ENCODE results near the gene RAB6B.

RAB6B gene

GRCh38 chr3:133831966-133832801, 63.5 kb downstream of the RAB6B start:
- intact Hi-C loops (cut with DNase I; ENCODE audit: low total_unique reads) = no loop called here
- Histone ChIP-seq H3K36me3 (peaks cover 0 to 16% (median 0%) of the 10 kb centered on the region in 3 donors), H3K4me3 (no peak overlapping the region), H3K9me3 (no peaks in the 10 kb centered on the region), H3K27ac (no peak overlapping the region), H3K27me3 (no peaks in the 10 kb centered on the region), H3K4me1 (no peaks in the 10 kb centered on the region)
- DNase-seq = no peak
- no peak for TF ChIP-seq CTCF (IDR thresholded peaks at IDR 0.05)

GRCh38 chr3:133830071-133830470, 65.6 kb downstream of the RAB6B start:
- no peak overlapping the region for H3K4me3 ChIP-seq
- no peaks in the 10 kb centered on the region for H3K9me3 ChIP-seq
- no peak overlapping the region for H3K27ac ChIP-seq
- no peak for TF ChIP-seq CTCF (IDR thresholded peaks at IDR 0.05)
- H3K27me3 ChIP-seq = no peaks in the 10 kb centered on the region
- peaks cover 0 to 21% (median 0%) of the 10 kb centered on the region in 3 donors for H3K36me3 ChIP-seq
- no peaks in the 10 kb centered on the region for H3K4me1 ChIP-seq
- intact Hi-C loops (cut with DNase I; ENCODE audit: low total_unique reads) = no loop called here
- DNase-seq = no peak

GRCh38 chr3:133829310-133829707, 66.4 kb downstream of the RAB6B start:
- intact Hi-C loops (cut with DNase I; ENCODE audit: low total_unique reads) = no loop called here
- no peaks in the 10 kb centered on the region for H3K9me3 ChIP-seq
- H3K27me3 ChIP-seq = no peaks in the 10 kb centered on the region
- no peak for DNase-seq
- H3K27ac ChIP-seq = no peak overlapping the region
- H3K4me3 ChIP-seq = no peak overlapping the region
- peaks cover under 1 to 21% (median under 1%) of the 10 kb centered on the region in 3 donors for H3K36me3 ChIP-seq
- no peaks in the 10 kb centered on the region for H3K4me1 ChIP-seq
- TF ChIP-seq CTCF (IDR thresholded peaks at IDR 0.05) = no peak

- Histone ChIP-seq H3K27ac (no peak overlapping the region), H3K4me1 (no peaks in the 10 kb centered on the region), H3K36me3 (peaks cover 5 to 24% (median 6%) of the 10 kb centered on the region in 3 donors), H3K27me3 (no peaks in the 10 kb centered on the region), H3K9me3 (no peaks in the 10 kb centered on the region), H3K4me3 (no peak overlapping the region)
- TF ChIP-seq CTCF (IDR thresholded peaks at IDR 0.05) = no peak
- DNase-seq = peak in 1 of 2 donors; percentile 61
- intact Hi-C loops (cut with DNase I; ENCODE audit: low total_unique reads) = no loop called here
These were observed 66.9 kb downstream of the RAB6B start for GRCh38 chr3:133828576-133829309.

GRCh38 chr3:133827684-133828083, 68.0 kb downstream of the RAB6B start:
- Histone ChIP-seq H3K4me1 (no peaks in the 10 kb centered on the region), H3K27me3 (no peaks in the 10 kb centered on the region), H3K4me3 (no peak overlapping the region), H3K27ac (no peak overlapping the region), H3K36me3 (peaks cover 7 to 29% (median 14%) of the 10 kb centered on the region in 3 donors), H3K9me3 (no peaks in the 10 kb centered on the region)
- no peak for DNase-seq
- no peak for TF ChIP-seq CTCF (IDR thresholded peaks at IDR 0.05)
- intact Hi-C loops (cut with DNase I; ENCODE audit: low total_unique reads) = no loop called here
